HCT116 (cell line): Measurements from ENCODE around the gene TM4SF4. TPM values are rescaled to one million over a fixed set of nuclear protein-coding genes. Genes with fewer than 3 reads are reported as not detected.

Experiments
- ATAC-seq: fragments of 200-7000 bp; cut with Tn5 transposase; 2 replicates; pipeline ENCODE4 v1.9.1; 2020; ENCODE audit warnings: mild to moderate bottlenecking, moderate library complexity
- BruUV-seq: library from RNA; stranded (reverse); fragments of 400-500 nt; replicated peaks from 2 replicates; lab custom pipeline; 2021; lab: Mats Ljungman, UMichigan
- CTCF ChIA-PET: fragments of 300-600 bp; sonication (Branson Sonifier 250); formaldehyde crosslinking; loops from one replicate; lab custom pipeline; 2021; ENCODE audit warnings: antibody characterized with exemption; lab: Charles Lee
- POLR2A ChIA-PET: fragments of 300-600, 350-600 bp; sonication (Branson Sonifier 250); formaldehyde crosslinking; loops from one replicate; lab custom pipeline; 2021; ENCODE audit warnings: antibody characterized with exemption; lab: Charles Lee
- RAD21 ChIA-PET, 2 experiments: fragments of 300-600 bp; sonication (Branson Sonifier 250); formaldehyde crosslinking; loops; one replicate each; lab custom pipeline; 2023; ENCODE audit warnings: low total read pairs in 2 of 2; ENCODE audit not compliant: uncharacterized antibody in 2 of 2, unreplicated experiment in 2 of 2, low non-redundant PET in 1 of 2; lab: Charles Lee
- DNase-seq: peaks from one replicate; pipeline ENCODE4 v3.0.0-alpha.2; 2010; ENCODE audit warnings: low read depth, low spot score
- H2AFZ ChIP-seq: fragments of 200-600 bp; shearing (Covaris generic), sonication (generic); 2 replicates; pipeline ENCODE4 v1.6.1; 2017; ENCODE audit warnings: low read depth, mixed run types, mixed read lengths, antibody characterized with exemption, low read length; ENCODE audit not compliant: poor library complexity, severe bottlenecking
- H3K27ac ChIP-seq: 2 replicates; pipeline ENCODE4 v1.5.1; 2012; ENCODE audit warnings: low read depth, low read length
- H3K27me3 ChIP-seq: fragments of 200-600 bp; sonication (generic); 2 replicates; pipeline ENCODE4 v1.6.1; 2016; ENCODE audit warnings: mixed run types, low read length, mixed read lengths; ENCODE audit not compliant: insufficient read depth
- H3K36me3 ChIP-seq, 2 experiments: fragments of 200-500 bp in 1 of 2; fragments of 200-600 bp in 1 of 2; sonication (Bioruptor generic) in 1 of 2; sonication (generic) in 1 of 2; 2 replicates each; pipeline versions ENCODE4 v1.5.1 to v1.6.1; 2014 to 2016; ENCODE audit warnings: low read length in 2 of 2, inconsistent platforms in 1 of 2, mixed read lengths in 1 of 2, mixed run types in 1 of 2; ENCODE audit not compliant: insufficient read depth in 2 of 2, control insufficient read depth in 1 of 2
- H3K4me1 ChIP-seq, 2 experiments: fragments of 200-600 bp in 1 of 2; sonication (generic) in 1 of 2; 2 replicates each; pipeline versions ENCODE4 v1.5.1 to v1.6.1; 2012 to 2017; ENCODE audit warnings: low read length in 2 of 2, inconsistent platforms in 1 of 2, mild to moderate bottlenecking in 1 of 2, mixed read lengths in 1 of 2, mixed run types in 1 of 2, moderate library complexity in 1 of 2; ENCODE audit not compliant: insufficient read depth in 2 of 2, control insufficient read depth in 1 of 2
- H3K4me2 ChIP-seq: fragments of 200-600 bp; sonication (generic); 2 replicates; pipeline ENCODE4 v1.6.1; 2017; ENCODE audit warnings: mixed run types, low read length, mixed read lengths
- H3K4me3 ChIP-seq, 2 experiments: fragments of 200-600 bp in 1 of 2; sonication (generic) in 1 of 2; replicated peaks in 1 of 2; 2 replicates each; pipeline ENCODE4 v1.5.1; 2011 to 2016; ENCODE audit warnings: low read length in 2 of 2, control low read depth in 1 of 2, low read depth in 1 of 2, mild to moderate bottlenecking in 1 of 2, mixed read lengths in 1 of 2, mixed run types in 1 of 2
- H3K79me2 ChIP-seq: fragments of 200-600 bp; sonication (generic); 2 replicates; pipeline ENCODE4 v1.6.1; 2017; ENCODE audit warnings: mild to moderate bottlenecking, mixed run types, low read length, moderate library complexity, mixed read lengths; ENCODE audit not compliant: insufficient read depth
- H3K9ac ChIP-seq: fragments of 200-600 bp; sonication (generic); 2 replicates; pipeline ENCODE4 v1.6.1; 2016; ENCODE audit warnings: low read length, mixed read lengths
- H3K9me2 ChIP-seq: fragments of 200-600 bp; sonication (generic), shearing (Covaris generic); 2 replicates; pipeline ENCODE4 v1.6.1; 2017; ENCODE audit warnings: mixed run types, mild to moderate bottlenecking, moderate library complexity; ENCODE audit not compliant: insufficient read depth
- H3K9me3 ChIP-seq, 2 experiments: fragments of 200-500 bp in 1 of 2; fragments of 200-600 bp in 1 of 2; sonication (Bioruptor generic) in 1 of 2; sonication (generic) in 1 of 2; 2 replicates each; pipeline ENCODE4 v1.6.1; 2014 to 2017; ENCODE audit warnings: low read length in 2 of 2, mixed read lengths in 2 of 2, inconsistent platforms in 1 of 2, low read depth in 1 of 2, mild to moderate bottlenecking in 1 of 2, mixed run types in 1 of 2, moderate library complexity in 1 of 2; ENCODE audit not compliant: control insufficient read depth in 1 of 2, insufficient read depth in 1 of 2
- H4K20me1 ChIP-seq: fragments of 200-600 bp; sonication (generic), shearing (Covaris generic); 2 replicates; pipeline ENCODE4 v1.6.1; 2017; ENCODE audit warnings: mixed run types, mild to moderate bottlenecking, moderate library complexity; ENCODE audit not compliant: insufficient read depth
- CBX3 ChIP-seq: IDR thresholded peaks from 2 replicates; pipeline ENCODE4 v1.6.1; 2012; ENCODE audit warnings: low read depth
- CEBPB ChIP-seq: IDR thresholded peaks from 2 replicates; pipeline ENCODE4 v1.6.1; 2012; ENCODE audit warnings: low read depth
- EGR1 ChIP-seq: IDR thresholded peaks from 2 replicates; pipeline ENCODE4 v1.6.1; 2012; ENCODE audit warnings: low read depth
- EZH2 ChIP-seq: fragments of 200-600 bp; sonication (generic); IDR thresholded peaks from 2 replicates; pipeline ENCODE4 v1.6.1; 2017; ENCODE audit warnings: antibody characterized with exemption, mixed run types
- JUND ChIP-seq: IDR thresholded peaks from 2 replicates; pipeline ENCODE4 v1.6.1; 2012
- POLR2A ChIP-seq: IDR thresholded peaks from 2 replicates; pipeline ENCODE4 v1.7.0; 2011; ENCODE audit warnings: borderline replicate concordance; ENCODE audit not compliant: insufficient read depth, insufficient read length; ENCODE audit errors: extremely low read depth
- POLR2AphosphoS5 ChIP-seq: IDR thresholded peaks from 2 replicates; pipeline ENCODE4 v1.6.1; 2011; ENCODE audit warnings: mild to moderate bottlenecking, low read depth, low read length, moderate library complexity
- RAD21 ChIP-seq: IDR thresholded peaks from 2 replicates; pipeline ENCODE4 v1.6.1; 2012; ENCODE audit warnings: low read depth, mild to moderate bottlenecking
- SIN3A ChIP-seq: IDR thresholded peaks from 2 replicates; pipeline ENCODE4 v1.6.1; 2012; ENCODE audit warnings: low read depth
- SRF ChIP-seq: IDR thresholded peaks from 2 replicates; pipeline ENCODE4 v1.6.1; 2012; ENCODE audit warnings: low read depth
- TCF7L2 ChIP-seq: IDR thresholded peaks from 2 replicates; pipeline ENCODE4 v1.7.0; 2011; ENCODE audit warnings: borderline replicate concordance, inconsistent platforms; ENCODE audit not compliant: insufficient read depth, insufficient read length; ENCODE audit errors: extremely low read depth
- YY1 ChIP-seq: IDR thresholded peaks from 2 replicates; pipeline ENCODE4 v1.6.1; 2011; ENCODE audit warnings: low read length, low read depth, moderate library complexity, mild to moderate bottlenecking; ENCODE audit not compliant: insufficient replicate concordance; ENCODE audit errors: extremely low read depth
- ZNF274 ChIP-seq: fragments of 200-500 bp; sonication (Bioruptor generic); IDR thresholded peaks from 2 replicates; pipeline ENCODE4 v1.6.1; 2014; ENCODE audit warnings: mild to moderate bottlenecking, low read depth, low read length, inconsistent platforms
- intact Hi-C: fragments of 100-400 bp; cut with micrococcal nuclease; formaldehyde crosslinking; loops from 2 replicates; pipeline ENCODE4 v1.10.0; 2022
- total RNA-seq: library from RNA; stranded (reverse); gene quantifications from one replicate; pipeline ENCODE4 v1.2.1, GENCODE V29; 2021; ENCODE audit not compliant: unreplicated experiment
- TF ChIP-seq, protein P1 (sequence below): IDR thresholded peaks from 2 replicates; pipeline ENCODE4 v1.6.1; 2012
- TF ChIP-seq, protein P2 (sequence below): IDR thresholded peaks from 2 replicates; pipeline ENCODE4 v1.6.1; 2012; ENCODE audit warnings: low read depth
- TF ChIP-seq, protein P3 (sequence below): IDR thresholded peaks from 2 replicates; pipeline ENCODE4 v1.6.1; 2012

TM4SF4 gene
- total RNA-seq, 1 experiment from 2014 or later, result 0.91 TPM

DNA sequence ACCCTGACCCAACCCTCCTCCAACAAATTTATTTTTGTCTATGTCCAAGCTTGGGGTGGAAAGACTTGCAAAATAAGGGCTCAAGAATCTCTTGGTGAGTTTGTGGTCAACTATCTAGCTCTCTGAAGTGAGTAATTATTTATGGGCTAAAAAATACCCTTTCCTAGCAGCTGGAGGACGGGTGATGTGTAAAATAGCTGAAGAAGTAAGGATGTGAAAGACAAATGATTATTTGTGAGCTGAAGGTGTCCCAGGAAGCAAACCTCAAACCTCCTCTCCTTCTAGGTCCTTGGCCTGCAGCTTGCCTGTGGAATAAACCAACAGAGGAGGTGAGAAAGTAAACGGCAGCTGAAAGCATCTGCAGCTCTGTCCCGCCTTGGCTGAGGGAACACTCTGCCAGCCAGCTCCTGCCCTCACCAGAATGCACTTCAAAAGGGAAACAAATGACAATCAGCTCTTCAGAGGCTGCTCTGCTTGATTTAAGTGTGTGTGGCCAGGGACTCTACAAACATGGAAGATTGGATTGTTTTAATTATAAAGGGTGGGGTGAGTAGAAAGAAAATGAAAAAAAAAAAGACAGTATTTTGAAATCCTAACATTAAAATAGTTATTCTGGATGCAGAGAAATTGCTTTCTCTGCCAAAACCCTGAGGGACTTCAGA is 60.3 kb downstream of the TM4SF4 start:
- no peak for ATAC-seq
- DNase-seq, result no peak
- no peak overlapping the region for H3K27ac ChIP-seq
- H2AFZ ChIP-seq, result no peak overlapping the region
- intact Hi-C loops, result loop anchor here (5.0 kb wide), 1 partner anchor 182 kb away; no protein-coding TSS in a partner anchor
- POLR2A ChIA-PET, result no interaction called here
- TF ChIP-seq, protein P1, sequence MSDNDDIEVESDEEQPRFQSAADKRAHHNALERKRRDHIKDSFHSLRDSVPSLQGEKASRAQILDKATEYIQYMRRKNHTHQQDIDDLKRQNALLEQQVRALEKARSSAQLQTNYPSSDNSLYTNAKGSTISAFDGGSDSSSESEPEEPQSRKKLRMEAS, result no peak
- TF ChIP-seq, protein P2, sequence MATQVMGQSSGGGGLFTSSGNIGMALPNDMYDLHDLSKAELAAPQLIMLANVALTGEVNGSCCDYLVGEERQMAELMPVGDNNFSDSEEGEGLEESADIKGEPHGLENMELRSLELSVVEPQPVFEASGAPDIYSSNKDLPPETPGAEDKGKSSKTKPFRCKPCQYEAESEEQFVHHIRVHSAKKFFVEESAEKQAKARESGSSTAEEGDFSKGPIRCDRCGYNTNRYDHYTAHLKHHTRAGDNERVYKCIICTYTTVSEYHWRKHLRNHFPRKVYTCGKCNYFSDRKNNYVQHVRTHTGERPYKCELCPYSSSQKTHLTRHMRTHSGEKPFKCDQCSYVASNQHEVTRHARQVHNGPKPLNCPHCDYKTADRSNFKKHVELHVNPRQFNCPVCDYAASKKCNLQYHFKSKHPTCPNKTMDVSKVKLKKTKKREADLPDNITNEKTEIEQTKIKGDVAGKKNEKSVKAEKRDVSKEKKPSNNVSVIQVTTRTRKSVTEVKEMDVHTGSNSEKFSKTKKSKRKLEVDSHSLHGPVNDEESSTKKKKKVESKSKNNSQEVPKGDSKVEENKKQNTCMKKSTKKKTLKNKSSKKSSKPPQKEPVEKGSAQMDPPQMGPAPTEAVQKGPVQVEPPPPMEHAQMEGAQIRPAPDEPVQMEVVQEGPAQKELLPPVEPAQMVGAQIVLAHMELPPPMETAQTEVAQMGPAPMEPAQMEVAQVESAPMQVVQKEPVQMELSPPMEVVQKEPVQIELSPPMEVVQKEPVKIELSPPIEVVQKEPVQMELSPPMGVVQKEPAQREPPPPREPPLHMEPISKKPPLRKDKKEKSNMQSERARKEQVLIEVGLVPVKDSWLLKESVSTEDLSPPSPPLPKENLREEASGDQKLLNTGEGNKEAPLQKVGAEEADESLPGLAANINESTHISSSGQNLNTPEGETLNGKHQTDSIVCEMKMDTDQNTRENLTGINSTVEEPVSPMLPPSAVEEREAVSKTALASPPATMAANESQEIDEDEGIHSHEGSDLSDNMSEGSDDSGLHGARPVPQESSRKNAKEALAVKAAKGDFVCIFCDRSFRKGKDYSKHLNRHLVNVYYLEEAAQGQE, result no peak
- TF ChIP-seq CBX3 (no peak), EGR1 (no peak), POLR2AphosphoS5 (no peak), CEBPB (no peak), EZH2 (no peak), SIN3A (no peak), SRF (no peak), RAD21 (no peak), TCF7L2 (no peak), JUND (no peak), ZNF274 (no peak), YY1 (no peak), POLR2A (no peak)
- TF ChIP-seq, protein P3, sequence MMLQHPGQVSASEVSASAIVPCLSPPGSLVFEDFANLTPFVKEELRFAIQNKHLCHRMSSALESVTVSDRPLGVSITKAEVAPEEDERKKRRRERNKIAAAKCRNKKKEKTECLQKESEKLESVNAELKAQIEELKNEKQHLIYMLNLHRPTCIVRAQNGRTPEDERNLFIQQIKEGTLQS, result no peak
- H3K79me2 ChIP-seq, result peaks cover 5% of the 10 kb centered on the region
- no peak overlapping the region for H3K4me2 ChIP-seq
- no peaks in the 10 kb centered on the region for H4K20me1 ChIP-seq
- no peak overlapping the region for H3K9ac ChIP-seq
- RAD21 ChIA-PET, result no interaction called here
- H3K27me3 ChIP-seq, result no peaks in the 10 kb centered on the region
- no peaks in the 10 kb centered on the region for H3K9me2 ChIP-seq
- CTCF ChIA-PET, result interaction anchor here (1.0 kb wide), 1 partner anchor 34 kb away, joined by 6 read pairs; no protein-coding TSS in a partner anchor
- no TSS peak for BruUV-seq
- H3K36me3 ChIP-seq, result no peaks in the 10 kb centered on the region
- no peaks in the 10 kb centered on the region for H3K9me3 ChIP-seq
- peaks cover 0 to 4% of the 10 kb centered on the region in 2 experiments; a peak in 1 of 4 replicates for H3K4me1 ChIP-seq
- no peak overlapping the region for H3K4me3 ChIP-seq
